HG03159 (cell line): ENCODE measurements around the gene STAP2.
"Not testable (repeated sequence)": the region's sequence is repeated elsewhere in the genome, so short reads cannot be mapped to it uniquely, and the experiment has no call there.

ENCODE experiments used
- ATAC-seq: cut with Tn5 transposase; IDR thresholded peaks from one replicate; pipeline ENCODE4 v1.9.1; 2021; ENCODE audit warnings: mild to moderate bottlenecking, moderate library complexity; ENCODE audit not compliant: unreplicated experiment

The STAP2 gene

GRCh38 chr19:4358709-4359626 is 20.3 kb upstream of the STAP2 start:
- ATAC-seq: no peak

- no peak for ATAC-seq
Observed at GRCh38 chr19:4357921-4358326, 19.3 kb upstream of the STAP2 start.

GRCh38 chr19:4357095-4357797 is 18.6 kb upstream of the STAP2 start:
- no peak for ATAC-seq

- no peak for ATAC-seq
Observed at GRCh38 chr19:4354897-4355296, 16.3 kb upstream of the STAP2 start.

- no peak for ATAC-seq
Observed at GRCh38 chr19:4354282-4354681, 15.7 kb upstream of the STAP2 start.

- no peak for ATAC-seq
Observed at GRCh38 chr19:4352701-4353121, 14.1 kb upstream of the STAP2 start.

GRCh38 chr19:4350726-4351125 is 12.1 kb upstream of the STAP2 start:
- no peak for ATAC-seq

GRCh38 chr19:4350111-4350510 is 11.5 kb upstream of the STAP2 start:
- ATAC-seq: no peak

GRCh38 chr19:4349225-4349624 is 10.6 kb upstream of the STAP2 start:
- not testable (repeated sequence) for ATAC-seq

GRCh38 chr19:4347521-4347920 is 8.9 kb upstream of the STAP2 start:
- no peak for ATAC-seq

- ATAC-seq: no peak
Observed at GRCh38 chr19:4346020-4346383, 7.4 kb upstream of the STAP2 start.

GRCh38 chr19:4345342-4346019 is 6.9 kb upstream of the STAP2 start:
- no peak for ATAC-seq

GRCh38 chr19:4343370-4344307 is 5.0 kb upstream of the STAP2 start, which contains the start of gene MPND:
Gene MPND (plus strand): TSS chr19:4343562. CDS start chr19:4343594, 32 bp downstream.
- peak; percentile 56 for ATAC-seq

GRCh38 chr19:4342615-4343369 is 4.2 kb upstream of the STAP2 start:
- peak; percentile 85 for ATAC-seq

- no peak for ATAC-seq
Observed at GRCh38 chr19:4342314-4342614, 3.6 kb upstream of the STAP2 start.

GRCh38 chr19:4337906-4338440 is 654 bp downstream of the STAP2 start:
- no peak for ATAC-seq

- ATAC-seq: no peak
Observed at GRCh38 chr19:4334929-4335570, 3.6 kb downstream of the STAP2 start.

- ATAC-seq: no peak
Observed at GRCh38 chr19:4329858-4330257, 8.8 kb downstream of the STAP2 start.
